Trophoblast cell (in vitro differentiated cells and primary cell): Measurements from ENCODE around the gene SYPL1.

Experiments used
- DNase-seq, 2 donors: peaks; one replicate each; pipeline ENCODE4 v3.0.0-alpha.2; 2016
- H2AFZ ChIP-seq: 2 replicates; pipeline ENCODE4 v1.6.1; 2013; ENCODE audit warnings: low read length, moderate library complexity, mild to moderate bottlenecking; ENCODE audit not compliant: insufficient read depth, poor library complexity
- H2AK5ac ChIP-seq: 2 replicates; pipeline ENCODE4 v1.6.1; 2013; ENCODE audit warnings: mild to moderate bottlenecking, low read length
- H2BK120ac ChIP-seq: 2 replicates; pipeline ENCODE4 v1.6.1; 2013; ENCODE audit warnings: low read length, mild to moderate bottlenecking, moderate library complexity; ENCODE audit not compliant: insufficient read depth, poor library complexity
- H2BK12ac ChIP-seq: 2 replicates; pipeline ENCODE4 v1.6.1; 2013; ENCODE audit warnings: mild to moderate bottlenecking, low read length, moderate library complexity
- H2BK5ac ChIP-seq: 2 replicates; pipeline ENCODE4 v1.6.1; 2013; ENCODE audit warnings: low read length, low read depth, moderate library complexity, mild to moderate bottlenecking; ENCODE audit not compliant: poor library complexity
- H3K14ac ChIP-seq: 2 replicates; pipeline ENCODE4 v1.6.1; 2013; ENCODE audit warnings: mild to moderate bottlenecking, low read length
- H3K18ac ChIP-seq: 2 replicates; pipeline ENCODE4 v1.6.1; 2013; ENCODE audit warnings: mild to moderate bottlenecking, low read length
- H3K23ac ChIP-seq: 2 replicates; pipeline ENCODE4 v1.6.1; 2013; ENCODE audit warnings: low read length
- H3K27ac ChIP-seq: 2 replicates; pipeline ENCODE4 v1.5.1; 2013; ENCODE audit warnings: low read depth, mild to moderate bottlenecking, inconsistent platforms, low read length, moderate library complexity
- H3K27me3 ChIP-seq: 2 replicates; pipeline ENCODE4 v1.6.1; 2013; ENCODE audit warnings: inconsistent platforms, mild to moderate bottlenecking, low read length, moderate library complexity; ENCODE audit not compliant: insufficient read depth
- H3K36me3 ChIP-seq, 2 experiments: 1 replicate in 1 of 2; 2 replicates in 1 of 2; pipeline ENCODE4 v1.6.1; 2013; ENCODE audit warnings: low read length in 2 of 2, mild to moderate bottlenecking in 2 of 2, moderate library complexity in 1 of 2; ENCODE audit not compliant: insufficient read depth in 2 of 2, control insufficient read depth in 1 of 2
- H3K4ac ChIP-seq: 2 replicates; pipeline ENCODE4 v1.6.1; 2013; ENCODE audit warnings: low read depth, mild to moderate bottlenecking, low read length, moderate library complexity
- H3K4me1 ChIP-seq, 2 experiments: 1 replicate in 1 of 2; 2 replicates in 1 of 2; pipeline ENCODE4 v1.6.1; 2013; ENCODE audit warnings: low read length in 2 of 2, mild to moderate bottlenecking in 2 of 2, moderate library complexity in 1 of 2; ENCODE audit not compliant: insufficient read depth in 2 of 2, control insufficient read depth in 1 of 2
- H3K4me2 ChIP-seq: 2 replicates; pipeline ENCODE4 v1.6.1; 2013; ENCODE audit warnings: inconsistent platforms, mild to moderate bottlenecking, low read length, moderate library complexity
- H3K4me3 ChIP-seq: 2 replicates; pipeline ENCODE4 v1.5.1; 2013; ENCODE audit warnings: mild to moderate bottlenecking, low read depth, low read length, inconsistent platforms
- H3K79me1 ChIP-seq: one replicate; pipeline ENCODE4 v1.6.1; 2013; ENCODE audit warnings: low read length
- H3K79me2 ChIP-seq: 2 replicates; pipeline ENCODE4 v1.6.1; 2013; ENCODE audit warnings: low read length, mild to moderate bottlenecking; ENCODE audit not compliant: control insufficient read depth, insufficient read depth, poor library complexity
- H3K9ac ChIP-seq: 2 replicates; pipeline ENCODE4 v1.6.1; 2013; ENCODE audit warnings: mild to moderate bottlenecking, low read length
- H3K9me3 ChIP-seq: 2 replicates; pipeline ENCODE4 v1.6.1; 2013; ENCODE audit warnings: low read depth, mild to moderate bottlenecking, control low read depth, inconsistent platforms, low read length; ENCODE audit not compliant: insufficient read depth
- H4K12ac ChIP-seq: 2 replicates; pipeline ENCODE4 v1.6.1; 2013; ENCODE audit warnings: low read depth, mild to moderate bottlenecking, low read length, moderate library complexity
- H4K8ac ChIP-seq: 2 replicates; pipeline ENCODE4 v1.6.1; 2013; ENCODE audit warnings: low read depth, mild to moderate bottlenecking, low read length, moderate library complexity
- H4K91ac ChIP-seq: one replicate; pipeline ENCODE4 v1.6.1; 2013; ENCODE audit warnings: low read depth, mild to moderate bottlenecking, low read length, moderate library complexity
- WGBS: extraction: QIAGEN DNeasy Blood & Tissue Kit; methylation state at CpG from one replicate; pipeline ENCODE4 v1.1.7; 2013; ENCODE audit warnings: missing lambda C conversion rate; ENCODE audit not compliant: insufficient read length, insufficient coverage; ENCODE audit errors: extremely low coverage; 5-methylcytosine and 5-hydroxymethylcytosine counted together

Gene SYPL1

GRCh38 chr7:106114716-106115383 is 2.7 kb upstream of the SYPL1 start:
- H4K91ac ChIP-seq, result no peak overlapping the region
- no peak overlapping the region for H2AK5ac ChIP-seq
- no CpG with 5 or more reads among the region's 5 CpGs for WGBS
- no peak overlapping the region for H3K4me2 ChIP-seq
- H4K12ac ChIP-seq, result no peak overlapping the region
- no peak overlapping the region for H3K18ac ChIP-seq
- no peaks in the 10 kb centered on the region for H3K36me3 ChIP-seq
- no peak overlapping the region for H2BK120ac ChIP-seq
- H3K4me1 ChIP-seq, result no peaks in the 10 kb centered on the region
- no peak overlapping the region for H2BK12ac ChIP-seq
- H2AFZ ChIP-seq, result no peak overlapping the region
- H3K23ac ChIP-seq, result no peak overlapping the region
- no peaks in the 10 kb centered on the region for H3K27me3 ChIP-seq
- H3K27ac ChIP-seq, result no peak overlapping the region
- H3K4me3 ChIP-seq, result no peak overlapping the region
- H3K9me3 ChIP-seq, result no peaks in the 10 kb centered on the region
- no peak overlapping the region for H3K4ac ChIP-seq
- no peak overlapping the region for H3K14ac ChIP-seq
- H3K9ac ChIP-seq, result no peak overlapping the region
- H3K79me1 ChIP-seq, result peaks cover 10% of the 10 kb centered on the region
- H2BK5ac ChIP-seq, result no peak overlapping the region
- H3K79me2 ChIP-seq, result peaks cover 7% of the 10 kb centered on the region
- H4K8ac ChIP-seq, result no peak overlapping the region
- no peak for DNase-seq

GRCh38 chr7:106112972-106113421 is 885 bp upstream of the SYPL1 start:
- no peaks in the 10 kb centered on the region for H3K36me3 ChIP-seq
- peaks cover 10% of the 10 kb centered on the region for H3K79me1 ChIP-seq
- WGBS, result no CpG with 5 or more reads among the region's 17 CpGs

GRCh38 chr7:106111655-106112117 is 426 bp downstream of the SYPL1 start:
- Histone ChIP-seq H2BK120ac (peak overlapping the region; percentile 90), H3K4me2 (peak overlapping the region; percentile 69), H3K36me3 (no peaks in the 10 kb centered on the region), H2AK5ac (no peak overlapping the region), H3K23ac (no peak overlapping the region), H4K12ac (peak overlapping the region; percentile 93), H4K8ac (peak overlapping the region; percentile 98), H3K27me3 (no peaks in the 10 kb centered on the region), H3K4ac (peak overlapping the region; percentile 46), H3K9ac (peak overlapping the region; percentile 94), H3K4me1 (no peaks in the 10 kb centered on the region), H3K27ac (peak overlapping the region; percentile 95), H3K14ac (peak overlapping the region; percentile 87), H3K79me1 (peaks cover 10% of the 10 kb centered on the region), H3K4me3 (peak overlapping the region; percentile 87), H3K9me3 (no peaks in the 10 kb centered on the region), H3K18ac (peak overlapping the region; percentile 88), H4K91ac (peak overlapping the region; percentile 88), H2AFZ (peak overlapping the region; percentile 87), H2BK5ac (peak overlapping the region; percentile 79), H3K79me2 (peaks cover 7% of the 10 kb centered on the region), H2BK12ac (no peak overlapping the region)
- WGBS, result no CpG with 5 or more reads among the region's 53 CpGs
- DNase-seq, result peak; percentile 66 to 85

More at GRCh38 chr7:106112972-106113421, 885 bp upstream of the SYPL1 start:
- Histone ChIP-seq H3K4ac (no peak overlapping the region), H3K4me1 (no peaks in the 10 kb centered on the region), H3K18ac (no peak overlapping the region), H3K27me3 (no peaks in the 10 kb centered on the region), H3K9ac (no peak overlapping the region), H4K8ac (peak overlapping the region; percentile 10), H4K12ac (no peak overlapping the region), H2BK12ac (no peak overlapping the region), H2AFZ (peak overlapping the region; percentile 20), H3K14ac (no peak overlapping the region), H2BK120ac (no peak overlapping the region), H3K9me3 (no peaks in the 10 kb centered on the region), H3K23ac (no peak overlapping the region), H3K27ac (no peak overlapping the region), H3K4me3 (no peak overlapping the region), H2AK5ac (no peak overlapping the region), H3K79me2 (peaks cover 7% of the 10 kb centered on the region), H3K4me2 (peak overlapping the region; percentile 75), H4K91ac (no peak overlapping the region), H2BK5ac (no peak overlapping the region)
- no peak for DNase-seq

- Histone ChIP-seq H3K79me1 (peaks cover 10% of the 10 kb centered on the region), H2BK5ac (no peak overlapping the region), H3K18ac (no peak overlapping the region), H2AK5ac (no peak overlapping the region), H3K9me3 (no peaks in the 10 kb centered on the region), H4K91ac (peak overlapping the region; percentile 88), H3K79me2 (peaks cover 9% of the 10 kb centered on the region), H4K8ac (no peak overlapping the region), H3K23ac (no peak overlapping the region), H3K4me1 (no peaks in the 10 kb centered on the region), H3K27ac (peak overlapping the region; percentile 95), H3K4me3 (peak overlapping the region; percentile 87), H3K36me3 (peaks cover 0 to 2% of the 10 kb centered on the region in 2 experiments), H2AFZ (no peak overlapping the region), H2BK12ac (no peak overlapping the region), H3K4me2 (peak overlapping the region; percentile 69), H4K12ac (no peak overlapping the region), H3K27me3 (no peaks in the 10 kb centered on the region), H3K4ac (peak overlapping the region; percentile 46), H2BK120ac (peak overlapping the region; percentile 90), H3K9ac (peak overlapping the region; percentile 94), H3K14ac (no peak overlapping the region)
- DNase-seq, result no peak
- no CpG with 5 or more reads among the region's 19 CpGs for WGBS
Observed at GRCh38 chr7:106110885-106111654, 1.0 kb downstream of the SYPL1 start.
